Stimulated activated CD8-positive, alpha-beta memory T cell treated with anti-CD3 and anti-CD28 coated beads, Interleukin-15, amount 100 ng/mL, for 1 hour (primary cell): Measurements from ENCODE around the gene EFHC1.

ENCODE experiments used
- DNase-seq: peaks from one replicate; pipeline ENCODE4 v3.0.0-alpha.2; 2020; ENCODE audit warnings: low read depth

The EFHC1 gene

GRCh38 chr6:52557389-52558265 is 137.5 kb downstream of the EFHC1 start:
- no peak for DNase-seq

GRCh38 chr6:52558266-52559000 is 138.3 kb downstream of the EFHC1 start:
- no peak for DNase-seq

GRCh38 chr6:52560462-52560861 is 140.3 kb downstream of the EFHC1 start:
- DNase-seq: no peak

GRCh38 chr6:52562911-52563310 is 142.8 kb downstream of the EFHC1 start:
- no peak for DNase-seq

GRCh38 chr6:52564856-52565255 is 144.7 kb downstream of the EFHC1 start:
- DNase-seq: no peak

- DNase-seq: no peak
Measured at GRCh38 chr6:52566201-52566600, 146.1 kb downstream of the EFHC1 start.

- no peak for DNase-seq
Measured at GRCh38 chr6:52566853-52567279, 146.7 kb downstream of the EFHC1 start.

GRCh38 chr6:52568320-52568719 is 148.2 kb downstream of the EFHC1 start:
- DNase-seq: no peak

GRCh38 chr6:52570291-52570700 is 150.2 kb downstream of the EFHC1 start:
- DNase-seq: no peak

GRCh38 chr6:52571099-52571755 is 151.1 kb downstream of the EFHC1 start:
- DNase-seq: no peak

- no peak for DNase-seq
Measured at GRCh38 chr6:52572536-52572935, 152.4 kb downstream of the EFHC1 start.

- no peak for DNase-seq
Measured at GRCh38 chr6:52573295-52573694, 153.2 kb downstream of the EFHC1 start.
